GM18951 (cell line): ENCODE results near the gene IL1RL1.

Experiments
- POLR2A ChIP-seq: IDR thresholded peaks from 4 replicates; pipeline ENCODE4 v1.6.1; 2011; ENCODE audit warnings: mild to moderate bottlenecking; ENCODE audit not compliant: insufficient read length, insufficient read depth; ENCODE audit errors: extremely low read depth
- in situ Hi-C: fragments of 300-500 bp; cut with MboI; formaldehyde crosslinking; loops from one replicate; pipeline ENCODE4 v1.12.0; 2022; ENCODE audit warnings: low sequenced_read_pairs, mixed read lengths, inconsistent platforms; ENCODE audit not compliant: unreplicated experiment

Gene IL1RL1

DNA sequence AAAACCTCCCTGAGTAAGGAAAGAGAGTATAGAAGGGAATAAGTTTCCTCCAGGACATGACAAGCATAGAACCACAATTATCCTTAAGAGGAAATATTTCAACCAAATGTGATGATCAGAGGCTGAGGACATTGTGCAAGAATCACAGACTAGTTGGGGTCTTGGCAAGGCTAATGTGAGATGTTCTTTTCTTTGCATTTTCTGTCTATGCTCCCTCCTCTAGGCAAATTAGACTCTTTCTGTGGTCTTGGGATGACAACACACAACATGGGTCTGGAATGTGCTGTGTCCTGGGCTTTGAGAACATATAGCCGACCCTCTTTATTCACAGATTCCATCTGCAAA lies 32.0 kb upstream of the IL1RL1 start:
- in situ Hi-C loops: no loop called here
- TF ChIP-seq POLR2A: no peak

DNA sequence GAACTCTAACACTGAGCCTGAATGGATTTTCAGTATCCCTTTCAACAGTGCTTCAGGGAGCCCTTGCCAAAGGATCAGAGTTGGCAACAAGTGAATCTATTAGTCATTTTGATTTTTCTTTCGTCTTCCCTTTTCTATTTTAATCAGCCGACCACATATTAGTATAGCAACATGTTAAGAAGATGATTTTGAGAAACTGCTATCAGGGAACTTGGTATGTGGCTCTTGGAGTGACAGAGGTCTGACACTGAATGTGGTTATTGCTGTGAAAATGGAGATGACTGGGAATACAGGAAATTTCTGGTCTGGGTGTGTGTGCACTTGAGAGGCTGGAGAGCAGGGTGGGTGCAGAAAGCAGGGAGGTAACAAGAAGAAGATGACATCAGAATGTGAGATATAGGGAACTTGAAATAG lies 28.7 kb upstream of the IL1RL1 start:
- in situ Hi-C loops: no loop called here
- TF ChIP-seq POLR2A: no peak

DNA sequence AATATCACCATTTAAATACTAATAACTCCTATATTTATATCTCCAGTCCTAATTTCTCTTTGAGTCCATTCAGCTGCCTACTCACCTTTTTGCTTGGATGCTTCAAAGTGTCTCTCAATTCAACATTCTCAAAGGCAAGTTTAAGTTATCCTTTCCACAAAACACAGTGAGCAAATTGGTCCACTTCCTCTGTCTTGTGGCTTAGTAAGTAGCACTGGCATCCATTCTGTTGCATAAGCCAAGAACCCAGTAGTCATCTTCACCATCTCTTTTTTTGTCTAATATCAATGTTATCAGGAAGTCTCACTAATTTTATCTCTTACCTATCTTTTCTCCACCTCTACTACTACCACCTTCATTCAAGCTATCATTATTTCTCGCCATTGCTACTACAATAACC lies 27.4 kb upstream of the IL1RL1 start:
- TF ChIP-seq POLR2A: no peak
- in situ Hi-C loops: no loop called here

DNA sequence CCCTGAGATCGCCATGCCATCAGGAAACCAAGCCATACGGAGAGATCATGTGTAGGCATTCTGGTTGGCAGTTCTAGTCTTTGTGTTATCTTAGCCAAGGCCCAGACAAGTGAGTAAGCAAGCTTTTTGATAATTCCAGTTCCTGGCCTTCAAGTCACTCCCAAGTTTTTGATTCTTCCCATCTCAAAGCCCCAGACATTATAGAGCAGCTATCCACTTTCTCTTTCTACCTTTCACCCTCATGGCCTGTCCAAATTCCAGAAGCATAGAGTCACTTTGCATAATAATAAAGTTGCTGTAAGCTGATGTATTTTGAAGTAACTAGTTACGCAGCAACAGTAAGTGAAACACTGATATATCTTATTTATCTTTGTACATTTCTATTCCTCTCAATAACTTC lies 26.8 kb upstream of the IL1RL1 start:
- in situ Hi-C loops: no loop called here
- no peak for TF ChIP-seq POLR2A

DNA sequence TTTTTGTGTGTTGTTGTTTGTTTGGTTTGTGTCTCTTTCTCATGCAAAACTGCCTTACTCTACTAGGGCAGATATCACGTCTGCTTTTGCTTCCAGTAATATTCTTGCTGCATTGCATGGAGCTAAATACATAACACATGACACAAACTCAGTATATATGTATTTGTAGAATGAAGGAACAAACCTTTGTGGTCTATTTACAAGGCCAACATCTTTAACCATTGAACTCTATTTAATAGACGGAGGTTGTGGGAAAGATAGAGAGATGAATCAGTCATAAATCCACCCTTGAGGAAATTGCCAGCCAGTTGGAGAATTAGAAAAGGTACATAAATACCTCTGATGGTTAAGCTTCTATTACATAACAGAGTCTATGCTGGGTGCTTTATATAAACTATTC lies 26.0 kb upstream of the IL1RL1 start:
- TF ChIP-seq POLR2A: no peak
- in situ Hi-C loops: no loop called here

DNA sequence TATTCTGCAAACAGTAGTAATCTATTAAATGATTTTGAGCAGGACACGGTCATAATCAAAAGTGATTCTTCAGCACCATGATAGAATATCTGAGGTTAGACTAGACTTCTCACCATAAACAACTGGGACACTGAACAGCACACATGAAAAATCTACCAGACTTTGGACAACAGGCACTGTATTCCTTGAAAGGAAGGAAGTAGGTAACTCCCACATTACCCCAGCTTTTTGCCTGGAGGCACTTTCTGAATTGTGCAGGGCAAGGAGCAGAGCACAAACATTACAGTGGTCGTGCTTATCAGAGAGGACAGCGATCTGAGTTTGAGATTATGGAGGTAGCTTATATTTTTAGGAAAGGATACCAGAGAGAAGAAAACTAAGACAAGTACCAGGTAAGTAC lies 25.3 kb upstream of the IL1RL1 start:
- in situ Hi-C loops: no loop called here
- no peak for TF ChIP-seq POLR2A

DNA sequence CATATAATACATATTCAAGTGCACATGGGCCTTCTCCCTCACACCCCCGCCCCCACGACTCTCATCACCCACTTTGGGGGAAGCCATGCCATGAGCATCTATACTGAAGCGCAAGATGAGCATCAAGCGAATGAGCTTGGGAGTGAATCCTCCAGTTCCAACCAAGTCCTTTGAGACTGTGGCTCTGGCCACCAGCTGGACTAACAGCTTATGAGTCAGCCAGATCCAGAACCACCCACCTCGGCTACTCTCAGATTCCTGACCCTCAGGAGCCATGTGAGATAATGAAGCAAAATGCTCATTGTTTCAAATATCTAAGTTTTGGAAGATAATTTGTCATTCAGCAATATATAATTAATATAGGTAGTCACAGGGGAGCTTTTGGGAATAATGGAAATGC lies 22.2 kb upstream of the IL1RL1 start:
- TF ChIP-seq POLR2A: no peak
- in situ Hi-C loops: no loop called here

DNA sequence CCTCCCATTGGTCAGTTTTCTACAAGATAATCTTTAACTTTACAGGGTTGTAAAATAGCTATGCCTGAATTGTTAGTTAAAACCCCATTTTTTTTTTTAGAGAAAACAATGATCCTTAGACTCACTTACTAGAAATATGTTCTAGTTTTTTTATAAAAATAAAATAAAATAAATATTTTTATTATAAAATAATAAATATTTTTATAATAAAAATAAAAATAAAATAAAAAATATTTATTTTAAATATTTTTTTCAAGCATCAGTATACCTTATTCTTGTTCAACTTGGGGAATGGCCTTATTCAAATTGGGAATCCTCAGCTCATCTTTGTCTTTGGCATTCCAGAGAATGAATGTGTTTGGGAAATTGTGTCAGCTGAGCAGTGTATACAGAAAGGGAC lies 20.8 kb upstream of the IL1RL1 start:
- TF ChIP-seq POLR2A: no peak
- in situ Hi-C loops: no loop called here

DNA sequence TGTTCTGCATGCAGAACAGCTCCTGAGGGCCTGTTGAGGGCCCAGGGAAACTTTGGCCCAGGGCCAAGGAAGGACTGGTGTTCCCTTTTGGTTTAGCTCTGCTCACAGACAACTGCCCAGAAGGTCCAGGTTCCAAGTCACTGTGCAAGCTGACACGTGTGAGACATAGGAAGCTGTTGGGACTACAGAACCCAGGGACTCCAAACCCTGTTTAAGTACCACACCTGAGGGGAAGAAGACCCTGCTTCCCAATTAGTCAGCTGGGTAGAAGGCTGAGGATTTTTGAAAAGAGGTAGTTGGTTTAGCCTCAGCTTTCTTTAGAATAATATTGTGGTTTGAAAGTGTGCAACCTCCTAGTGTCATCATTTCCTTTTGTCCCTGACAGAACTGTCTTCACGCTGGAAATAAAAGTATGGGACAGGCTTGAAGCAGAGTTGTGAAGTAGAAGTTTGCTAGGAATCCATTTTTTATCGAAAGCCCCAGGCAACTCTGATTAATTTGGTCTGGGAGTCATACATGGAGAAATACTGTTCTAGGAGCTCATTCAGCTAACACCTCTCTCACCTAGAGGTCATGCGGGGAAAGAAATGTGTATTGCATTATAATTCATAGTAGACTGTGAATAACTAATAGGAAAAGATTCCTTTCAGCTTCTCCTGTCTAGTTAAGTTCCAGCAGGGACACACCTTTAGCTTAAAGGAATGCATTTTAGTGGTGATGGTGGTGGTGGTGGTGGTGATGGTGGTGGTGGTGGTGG lies 19.9 kb upstream of the IL1RL1 start:
- TF ChIP-seq POLR2A: no peak
- in situ Hi-C loops: no loop called here

DNA sequence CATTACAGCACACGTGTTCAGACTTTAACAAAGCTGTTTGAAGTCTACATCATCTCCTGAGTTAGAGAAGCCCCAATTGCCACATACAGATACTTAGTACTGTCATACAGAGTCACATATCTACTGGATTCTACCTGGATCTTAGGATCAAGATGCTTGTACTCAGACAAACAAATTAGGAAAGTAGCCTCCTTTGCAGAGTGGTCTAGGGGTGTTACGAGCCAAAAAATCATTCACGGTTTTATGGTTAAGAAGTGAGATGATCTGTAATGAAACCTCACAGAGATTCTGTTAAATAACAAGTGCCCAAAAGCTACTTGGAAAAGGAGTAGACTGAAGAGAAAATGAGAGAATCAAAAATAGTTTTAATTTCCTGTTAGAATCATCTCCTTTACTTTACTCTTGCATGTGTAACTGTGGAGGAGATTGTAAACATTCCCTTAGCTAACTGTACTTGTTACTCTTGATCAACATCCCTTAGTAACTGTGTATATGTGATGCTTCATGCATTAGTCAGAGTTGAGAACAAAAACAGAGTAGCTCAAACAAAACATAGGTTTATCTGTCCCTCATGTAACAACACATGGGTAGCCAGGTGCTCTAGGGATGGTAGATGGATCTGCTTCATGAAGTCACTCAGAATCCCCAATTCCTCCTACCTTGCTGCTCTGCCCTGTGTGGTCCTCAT lies 16.4 kb upstream of the IL1RL1 start:
- in situ Hi-C loops: no loop called here
- TF ChIP-seq POLR2A: no peak

DNA sequence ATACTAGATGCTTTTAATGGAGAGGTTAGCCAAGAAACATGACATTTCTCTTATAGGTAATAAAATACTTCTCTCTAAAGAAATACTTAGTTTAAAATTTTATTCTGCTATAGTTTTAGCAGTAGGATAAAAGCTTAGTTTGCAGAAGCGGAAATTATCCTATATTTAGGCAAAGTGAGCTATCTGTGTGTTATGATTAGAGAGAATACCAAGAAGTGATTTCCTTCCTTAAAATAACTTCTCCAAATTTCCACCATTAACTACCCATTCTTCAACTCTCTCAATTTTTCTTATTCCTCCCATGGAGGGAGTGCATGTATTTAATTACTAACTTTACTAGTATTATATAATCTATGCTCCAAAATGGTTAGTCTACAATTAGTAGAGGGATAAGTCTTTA lies 15.8 kb upstream of the IL1RL1 start:
- TF ChIP-seq POLR2A: no peak
- in situ Hi-C loops: no loop called here

DNA sequence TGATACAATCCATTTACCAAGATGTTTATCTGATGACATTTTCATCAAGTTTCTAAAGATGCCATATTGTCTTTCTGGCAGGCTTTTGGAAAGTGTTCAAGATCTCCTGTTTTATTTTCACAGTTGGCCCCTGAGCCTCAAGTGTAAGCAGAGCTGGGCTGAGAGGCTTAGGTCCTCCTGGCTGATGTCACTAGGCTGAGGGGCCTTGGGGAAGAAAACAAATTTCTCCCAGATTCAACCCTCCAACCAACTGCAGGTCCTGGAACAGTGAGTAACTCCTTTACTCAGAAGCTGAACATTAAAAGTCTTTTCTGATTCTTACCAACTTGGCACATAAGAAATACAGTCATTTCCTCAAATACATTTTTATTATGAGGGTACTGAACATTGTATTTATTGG lies 14.9 kb upstream of the IL1RL1 start:
- no peak for TF ChIP-seq POLR2A
- in situ Hi-C loops: no loop called here

DNA sequence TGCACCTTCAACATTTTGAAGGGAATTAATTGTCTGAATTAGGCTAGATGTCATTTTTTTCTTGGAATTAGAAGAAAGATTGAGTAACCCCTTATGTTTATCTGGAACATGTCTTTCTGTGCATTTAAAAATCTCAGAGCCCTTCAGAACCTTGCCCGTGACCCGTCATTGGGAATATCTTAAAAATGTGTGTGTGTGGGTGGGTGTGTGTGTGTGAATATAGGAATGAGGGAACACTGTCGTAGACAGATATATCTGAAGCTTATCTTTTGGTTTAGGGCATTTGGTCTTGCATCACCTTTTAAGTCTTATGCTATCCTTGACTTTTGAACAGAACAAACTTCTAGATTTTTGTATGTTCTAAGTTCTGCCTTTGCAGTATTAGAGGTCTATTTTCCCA lies 13.5 kb upstream of the IL1RL1 start:
- TF ChIP-seq POLR2A: no peak
- in situ Hi-C loops: no loop called here

DNA sequence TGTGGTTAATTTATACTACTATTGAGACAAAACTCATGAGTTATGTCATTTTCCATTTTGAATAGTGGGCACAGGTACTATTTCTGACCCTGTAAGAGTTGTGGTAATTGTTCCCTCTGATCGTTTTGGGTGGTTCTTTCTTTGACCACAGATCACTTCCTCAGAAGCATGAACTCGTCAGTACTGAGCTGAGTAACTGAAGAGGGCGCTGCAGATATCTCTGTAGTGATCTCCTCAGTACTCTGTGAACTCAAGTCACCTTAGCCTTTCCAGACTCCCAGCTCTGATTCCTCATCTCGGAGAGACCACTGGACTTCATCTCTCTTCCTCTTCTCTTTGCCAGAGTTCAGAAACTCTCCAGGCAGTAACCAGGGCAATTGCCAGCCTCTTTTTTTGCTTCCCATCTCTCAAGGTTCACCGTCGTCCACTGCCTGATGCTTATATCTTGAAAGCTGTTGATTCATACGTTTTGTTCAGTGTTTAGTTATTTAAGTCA lies 9.4 kb upstream of the IL1RL1 start:
- in situ Hi-C loops: no loop called here
- no peak for TF ChIP-seq POLR2A
